Measurements from ENCODE around the gene C9orf153.

C9orf153 gene

DNA sequence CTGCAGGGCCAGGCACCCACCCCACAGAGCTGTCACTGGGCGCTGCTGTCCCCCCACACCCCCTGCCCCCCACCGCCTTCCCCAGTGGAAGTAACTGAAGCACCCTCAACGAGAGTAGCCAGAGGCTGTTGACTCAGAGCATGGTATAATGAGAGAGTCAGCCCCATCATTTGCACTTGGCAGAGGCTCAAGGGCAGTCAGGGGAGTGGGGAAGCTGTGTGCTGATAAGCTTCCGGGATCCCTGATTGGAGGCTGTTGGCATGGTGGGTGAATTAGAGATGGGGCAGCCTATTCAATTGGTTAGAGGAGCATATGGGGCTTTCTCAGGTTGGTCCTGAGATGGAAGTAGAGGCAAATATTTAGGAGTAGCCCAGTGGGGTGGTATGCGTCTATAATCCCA lies 83.0 kb downstream of the C9orf153 start:
- DNase-seq (ENCODE audit: low read depth): no peak
- TF ChIP-seq, protein P1, sequence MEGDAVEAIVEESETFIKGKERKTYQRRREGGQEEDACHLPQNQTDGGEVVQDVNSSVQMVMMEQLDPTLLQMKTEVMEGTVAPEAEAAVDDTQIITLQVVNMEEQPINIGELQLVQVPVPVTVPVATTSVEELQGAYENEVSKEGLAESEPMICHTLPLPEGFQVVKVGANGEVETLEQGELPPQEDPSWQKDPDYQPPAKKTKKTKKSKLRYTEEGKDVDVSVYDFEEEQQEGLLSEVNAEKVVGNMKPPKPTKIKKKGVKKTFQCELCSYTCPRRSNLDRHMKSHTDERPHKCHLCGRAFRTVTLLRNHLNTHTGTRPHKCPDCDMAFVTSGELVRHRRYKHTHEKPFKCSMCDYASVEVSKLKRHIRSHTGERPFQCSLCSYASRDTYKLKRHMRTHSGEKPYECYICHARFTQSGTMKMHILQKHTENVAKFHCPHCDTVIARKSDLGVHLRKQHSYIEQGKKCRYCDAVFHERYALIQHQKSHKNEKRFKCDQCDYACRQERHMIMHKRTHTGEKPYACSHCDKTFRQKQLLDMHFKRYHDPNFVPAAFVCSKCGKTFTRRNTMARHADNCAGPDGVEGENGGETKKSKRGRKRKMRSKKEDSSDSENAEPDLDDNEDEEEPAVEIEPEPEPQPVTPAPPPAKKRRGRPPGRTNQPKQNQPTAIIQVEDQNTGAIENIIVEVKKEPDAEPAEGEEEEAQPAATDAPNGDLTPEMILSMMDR (conservative IDR thresholded peaks at IDR 0.05; ENCODE audit: control insufficient read depth, insufficient read depth, low read depth, low read length): no peak
- H3K4me3 ChIP-seq (ENCODE audit: control insufficient read depth, low read depth, low read length): no peak overlapping the region

DNA sequence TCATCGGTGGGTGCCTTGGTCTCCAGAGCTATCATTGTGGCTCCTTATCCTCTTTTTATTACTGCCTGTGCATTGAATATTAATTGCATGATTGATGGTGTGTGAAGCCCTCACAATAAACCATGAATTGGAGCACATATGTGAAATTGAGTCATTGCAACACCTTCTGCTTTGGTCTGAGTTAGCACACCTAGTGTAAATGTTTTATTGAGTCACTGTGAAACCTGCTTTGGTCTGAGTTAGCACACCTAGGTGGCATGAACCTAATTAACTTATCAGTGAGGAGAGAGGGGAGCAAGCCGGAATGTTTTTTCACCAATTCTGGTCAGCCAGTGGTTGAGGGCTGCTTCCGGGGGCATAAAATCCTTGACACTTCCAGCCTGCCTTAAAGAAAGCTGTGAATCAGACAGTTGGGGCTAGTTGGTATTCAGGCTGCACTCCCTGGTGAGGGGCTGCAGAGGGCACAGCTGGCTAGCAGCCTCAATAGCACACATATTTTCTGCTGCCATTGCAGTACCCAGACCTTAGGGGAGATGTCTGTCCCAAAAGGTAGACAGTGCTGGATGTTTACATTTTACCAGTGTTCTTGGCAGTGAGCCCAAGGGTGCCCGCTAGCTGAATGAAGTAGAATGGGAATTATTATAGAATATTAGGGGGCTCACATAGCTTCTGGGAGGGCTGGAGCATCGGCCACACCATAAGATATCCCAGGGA lies 83.6 kb downstream of the C9orf153 start:
- no peak overlapping the region for H3K4me3 ChIP-seq (ENCODE audit: control insufficient read depth, low read depth, low read length)
- TF ChIP-seq, protein P1 (conservative IDR thresholded peaks at IDR 0.05; ENCODE audit: control insufficient read depth, insufficient read depth, low read depth, low read length): no peak
- DNase-seq (ENCODE audit: low read depth): no peak

DNA sequence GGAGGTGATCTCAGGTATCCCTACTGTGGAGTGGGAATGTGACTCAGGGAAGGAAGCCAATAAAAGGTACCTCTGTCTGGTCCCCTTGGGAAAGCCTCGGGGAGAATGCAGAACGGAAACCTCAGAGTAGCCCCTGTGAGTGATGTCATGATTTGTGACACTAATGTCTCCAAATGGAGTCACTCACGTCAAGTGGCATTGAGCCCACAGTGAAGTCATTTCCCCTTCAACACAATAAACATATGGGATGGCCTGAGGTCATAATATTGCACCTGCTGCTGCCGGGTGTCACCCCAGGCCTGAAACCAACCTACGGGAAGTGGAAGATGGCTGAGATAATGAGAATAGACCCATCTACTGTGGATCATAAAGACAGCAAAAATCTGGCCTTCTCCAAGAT lies 84.2 kb downstream of the C9orf153 start:
- TF ChIP-seq, protein P1 (conservative IDR thresholded peaks at IDR 0.05; ENCODE audit: control insufficient read depth, insufficient read depth, low read depth, low read length): no peak
- H3K4me3 ChIP-seq (ENCODE audit: control insufficient read depth, low read depth, low read length): no peak overlapping the region
- no peak for DNase-seq (ENCODE audit: low read depth)
